ENCODE measurements around the gene ABHD17A. TPM values are rescaled to one million over a fixed set of nuclear protein-coding genes. Genes with fewer than 3 reads are reported as not detected.

Gene ABHD17A
- total and polyA plus RNA-seq, 9 of the 15 experiments (the other 6 are each of a cell fraction or from before 2014, with no cell fraction given), result 0.04 to 135 (median 21.8) TPM; not detected in 1

DNA sequence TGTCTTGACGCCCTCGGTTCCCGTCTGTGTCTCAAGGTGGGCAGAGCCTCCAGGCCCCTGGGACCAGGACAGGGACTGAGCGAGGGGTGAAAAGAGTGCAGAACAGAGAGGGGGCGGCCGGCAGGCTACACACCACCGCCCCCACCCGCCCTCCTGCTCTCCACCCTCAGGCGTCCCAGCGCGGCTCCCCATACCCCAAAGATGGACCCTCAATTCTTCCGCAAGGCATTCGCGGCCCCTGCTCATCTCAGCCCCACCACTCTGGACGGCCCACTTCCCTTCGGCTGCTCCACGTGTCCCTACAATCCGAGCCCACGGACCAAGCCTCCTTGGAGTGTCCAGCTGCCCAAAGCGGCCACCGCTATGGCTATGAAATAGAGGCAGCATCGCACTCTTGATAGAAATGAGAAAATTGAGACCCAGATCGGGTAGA lies 23.7 kb downstream of the ABHD17A start (continued):
- TF ChIP-seq ETS1 (conservative IDR thresholded peaks at IDR 0.05; ENCODE audit: control insufficient read depth, low read depth, low read length) (0 out of 2 replicates have a peak, but pooled peaks have one; percentile 21), LCOR (CRISPR knock-in tag; IDR thresholded peaks at IDR 0.05) (no peak), ZNF584 (CRISPR knock-in tag; IDR thresholded peaks at IDR 0.05; ENCODE audit: low read depth) (no peak), SAFB2 (IDR thresholded peaks at IDR 0.05; ENCODE audit: borderline replicate concordance, low read depth, low read length, severe bottlenecking) (no peak), KAT2B (IDR thresholded peaks at IDR 0.05; ENCODE audit: low read depth, low read length) (no peak), MNT (conservative IDR thresholded peaks at IDR 0.05) (peak; percentile 18 to 58; a peak in 3 of 4 replicates), CHD1 (IDR thresholded peaks at IDR 0.05; ENCODE audit: low read length) (peak; percentile 4), HDAC2 (IDR thresholded peaks at IDR 0.05) (0 out of 2 replicates have a peak, but pooled peaks have one; percentile 16), ATF1 (CRISPR knock-in tag; IDR thresholded peaks at IDR 0.05) (no peak), ATF1 (tag; IDR thresholded peaks at IDR 0.05) (no peak), HMG20A (CRISPR knock-in tag; conservative IDR thresholded peaks at IDR 0.05) (no peak), KDM5B (IDR thresholded peaks at IDR 0.05; ENCODE audit: insufficient replicate concordance, low read depth, low read length) (peak; percentile 30), SNIP1 (IDR thresholded peaks at IDR 0.05; ENCODE audit: low read depth) (no peak), SMAD4 (CRISPR knock-in tag; conservative IDR thresholded peaks at IDR 0.05) (no peak), KHSRP (IDR thresholded peaks at IDR 0.05) (no peak), TCF3 (CRISPR knock-in tag; IDR thresholded peaks at IDR 0.05) (no peak), MYC (IDR thresholded peaks at IDR 0.05; ENCODE audit: low read depth, low read length) (peak; percentile 31; the same call in 1 of the 2 replicates), MYC (CRISPR knock-in tag; IDR thresholded peaks at IDR 0.05; ENCODE audit: borderline replicate concordance, low read depth) (no peak), EGR1 (conservative IDR thresholded peaks at IDR 0.05) (peak; percentile 65), RBBP5 (IDR thresholded peaks at IDR 0.05; ENCODE audit: borderline replicate concordance, insufficient read depth, low read length, poor library complexity, severe bottlenecking) (peak; percentile 43), XRCC5 (IDR thresholded peaks at IDR 0.05; ENCODE audit: low read depth, low read length) (0 out of 2 replicates have a peak, but pooled peaks have one; percentile 18), MTA3 (IDR thresholded peaks at IDR 0.05; ENCODE audit: borderline replicate concordance) (no peak), XRCC3 (IDR thresholded peaks at IDR 0.05) (no peak), SRSF1 (IDR thresholded peaks at IDR 0.05; ENCODE audit: low read depth, low read length) (no peak), FUS (optimal IDR thresholded peaks at IDR 0.05; ENCODE audit: low read depth, low read length) (no peak), NKRF (IDR thresholded peaks at IDR 0.05; ENCODE audit: borderline replicate concordance) (peak; percentile 66; the same call in 1 of the 2 replicates), ZSCAN32 (CRISPR knock-in tag; IDR thresholded peaks at IDR 0.05) (no peak)

Measured in K562 (cell line).